ENCODE results near the gene CLK2. TPM values are rescaled to one million over a fixed set of nuclear protein-coding genes. Genes with fewer than 3 reads are reported as not detected.

CLK2 gene
- total and polyA plus RNA-seq, 5 donors, result 19.4 to 26.2 (median 21.8) TPM

DNA sequence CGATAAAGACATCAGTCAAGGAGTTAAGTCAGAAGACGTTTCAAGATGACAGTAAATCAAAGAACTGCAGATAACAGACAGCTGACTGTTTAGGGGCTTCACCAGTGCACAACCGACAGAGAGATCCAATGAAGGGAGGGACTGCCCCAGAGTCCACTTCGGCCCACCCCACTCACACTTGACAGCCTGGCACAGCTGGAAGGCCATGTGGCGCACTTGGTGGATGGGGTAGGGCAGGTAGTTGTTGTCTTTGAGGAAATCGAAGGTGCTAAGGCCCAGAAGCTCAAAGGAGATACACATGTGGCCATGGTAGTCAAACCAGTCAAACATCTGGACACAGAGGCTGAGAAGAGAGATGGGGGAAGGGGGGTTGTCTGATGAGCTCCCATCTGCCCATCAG lies 6.8 kb downstream of the CLK2 start:
- no peak for ATAC-seq
- WGBS, result 75% methylated on average over 6 of the region's 6 CpGs
- no peak for DNase-seq
- peaks cover 2% of the 10 kb centered on the region for H3K4me1 ChIP-seq (ENCODE audit: control insufficient read depth, insufficient read depth, low read length)
- no peak overlapping the region for H3K4me3 ChIP-seq (ENCODE audit: low read length)
- no peak overlapping the region for H3K27ac ChIP-seq (ENCODE audit: low read length)
- intact Hi-C loops (cut with DNase I), result loop anchor here in 1 of 4 donors (10.0 kb wide), 1 partner anchor 248 kb away; no protein-coding TSS in a partner anchor
- H3K27me3 ChIP-seq (ENCODE audit: control insufficient read depth, insufficient read depth), result no peaks in the 10 kb centered on the region
- H3K9me3 ChIP-seq (ENCODE audit: control insufficient read depth, low read length), result no peaks in the 10 kb centered on the region

DNA sequence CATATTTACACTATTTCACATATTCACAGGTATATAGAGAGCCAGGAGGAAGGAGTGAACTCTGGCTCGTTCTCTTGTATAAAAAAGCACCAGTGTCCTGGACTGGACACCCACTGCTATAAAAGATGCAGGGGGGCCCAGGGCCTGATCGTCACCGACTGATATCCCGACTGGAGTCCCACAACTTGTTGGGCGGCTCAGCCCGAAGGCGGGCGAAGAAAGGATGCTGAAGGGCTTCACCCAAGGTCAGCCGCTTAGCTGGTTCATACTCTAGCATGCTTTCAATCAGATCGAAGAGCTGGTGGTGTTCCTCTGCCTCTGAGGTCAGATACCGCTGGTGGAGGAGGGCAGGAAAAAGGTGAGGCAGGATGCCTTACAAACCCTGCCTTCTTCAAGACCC lies 10.2 kb downstream of the CLK2 start:
- peak overlapping the region; percentile 34 for H3K27ac ChIP-seq (ENCODE audit: low read length)
- ATAC-seq (no peak), DNase-seq (no peak)
- no peaks in the 10 kb centered on the region for H3K9me3 ChIP-seq (ENCODE audit: control insufficient read depth, low read length)
- no peaks in the 10 kb centered on the region for H3K27me3 ChIP-seq (ENCODE audit: control insufficient read depth, insufficient read depth)
- 87% methylated on average over 11 of the region's 11 CpGs for WGBS
- intact Hi-C loops (cut with DNase I), result loop anchor here in 1 of 4 donors (10.0 kb wide), 1 partner anchor 252 kb away; no protein-coding TSS in a partner anchor
- no peak overlapping the region for H3K4me3 ChIP-seq (ENCODE audit: low read length)
- peaks cover 7% of the 10 kb centered on the region for H3K4me1 ChIP-seq (ENCODE audit: control insufficient read depth, insufficient read depth, low read length)

DNA sequence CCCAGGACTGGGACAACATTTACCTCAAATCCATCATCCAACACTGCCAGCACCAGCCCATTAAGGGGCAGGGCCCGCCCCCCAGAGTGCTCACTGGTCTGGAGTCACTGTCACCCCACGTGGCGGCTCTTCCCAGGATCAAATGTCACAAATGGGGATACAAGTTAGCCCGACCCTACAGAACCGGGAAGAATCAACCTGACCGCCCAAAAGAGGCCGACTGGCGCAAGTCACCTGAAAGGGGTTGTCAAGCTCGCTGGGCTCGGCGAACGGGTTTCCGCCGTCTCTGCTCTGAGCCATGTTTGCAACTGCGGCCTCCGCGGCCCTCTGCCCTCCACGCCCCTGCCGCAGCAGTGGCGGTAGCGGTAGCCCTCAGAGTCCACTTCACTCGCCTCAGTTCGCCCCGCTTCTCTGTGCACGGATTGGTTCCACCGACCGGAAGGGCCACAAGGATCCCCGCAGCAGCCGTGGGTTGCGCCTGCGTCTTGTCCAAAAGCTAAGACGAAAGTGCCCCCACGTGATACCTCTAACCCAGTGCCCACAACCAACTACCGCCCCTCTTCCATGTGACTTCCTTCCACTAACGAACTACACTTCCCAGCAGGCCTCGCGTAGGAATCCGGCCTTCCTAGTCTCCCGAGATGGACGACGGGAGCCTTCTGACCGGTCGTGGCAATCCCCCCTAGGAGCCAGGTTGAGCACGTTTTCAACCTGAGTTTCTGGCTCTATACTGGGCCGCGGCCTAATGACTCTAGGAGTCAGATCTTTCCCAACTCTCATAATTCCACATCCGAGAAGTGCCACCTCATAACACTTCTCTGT lies 11.2 kb downstream of the CLK2 start, which contains the start of gene SCAMP3:
Gene SCAMP3, minus strand, starts transcription at position 509 of the 822 bp plus-strand sequence. Its CDS starts 209 bp downstream, at position 300.
- intact Hi-C loops (cut with DNase I), result loop anchor here in 1 of 4 donors (10.0 kb wide), 1 partner anchor 253 kb away; no protein-coding TSS in a partner anchor
- Histone ChIP-seq H3K27ac (ENCODE audit: low read length) (peak within 1 kb of the TSS; percentile 69), H3K27me3 (ENCODE audit: control insufficient read depth, insufficient read depth) (no peaks in the 10 kb centered on the region), H3K4me3 (ENCODE audit: low read length) (peak within 1 kb of the TSS; percentile 76), H3K9me3 (ENCODE audit: control insufficient read depth, low read length) (no peaks in the 10 kb centered on the region), H3K4me1 (ENCODE audit: control insufficient read depth, insufficient read depth, low read length) (peaks cover 7% of the 10 kb centered on the region)
- DNase-seq, result peak; percentile 95 to 97 (median 96)
- ATAC-seq, result peak; percentile 98
- WGBS, result under 1% methylated on average over 47 of the region's 47 CpGs

DNA sequence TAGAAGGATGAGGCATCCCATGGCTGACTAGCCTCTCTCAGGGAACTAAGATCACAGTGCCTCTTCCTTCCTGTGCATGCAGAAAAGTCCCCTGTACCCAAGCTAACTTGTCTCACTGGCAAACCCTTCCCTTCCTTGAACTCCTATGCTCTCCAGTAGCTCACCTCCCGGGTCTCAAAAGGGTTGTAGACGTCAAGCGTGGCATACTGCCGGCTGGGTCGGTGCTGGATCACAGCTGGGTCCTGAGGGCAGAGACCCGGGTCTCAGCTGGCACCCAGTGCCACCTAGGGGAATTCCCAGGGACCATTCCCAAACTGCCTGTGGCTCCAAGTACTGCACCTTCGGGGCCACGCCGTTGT lies 11.8 kb downstream of the CLK2 start:
- H3K27me3 ChIP-seq (ENCODE audit: control insufficient read depth, insufficient read depth), result no peaks in the 10 kb centered on the region
- intact Hi-C loops (cut with DNase I), result loop anchor here in 1 of 4 donors (10.0 kb wide), 1 partner anchor 253 kb away; no protein-coding TSS in a partner anchor
- WGBS, result under 1% methylated on average over 9 of the region's 9 CpGs
- peaks cover 7% of the 10 kb centered on the region for H3K4me1 ChIP-seq (ENCODE audit: control insufficient read depth, insufficient read depth, low read length)
- no peaks in the 10 kb centered on the region for H3K9me3 ChIP-seq (ENCODE audit: control insufficient read depth, low read length)
- peak overlapping the region; percentile 76 for H3K4me3 ChIP-seq (ENCODE audit: low read length)
- peak overlapping the region; percentile 69 for H3K27ac ChIP-seq (ENCODE audit: low read length)
- ATAC-seq (peak in 1 of 2 donors; percentile 1), DNase-seq (peak in 2 of 3 donors; percentile 63 to 69)

DNA sequence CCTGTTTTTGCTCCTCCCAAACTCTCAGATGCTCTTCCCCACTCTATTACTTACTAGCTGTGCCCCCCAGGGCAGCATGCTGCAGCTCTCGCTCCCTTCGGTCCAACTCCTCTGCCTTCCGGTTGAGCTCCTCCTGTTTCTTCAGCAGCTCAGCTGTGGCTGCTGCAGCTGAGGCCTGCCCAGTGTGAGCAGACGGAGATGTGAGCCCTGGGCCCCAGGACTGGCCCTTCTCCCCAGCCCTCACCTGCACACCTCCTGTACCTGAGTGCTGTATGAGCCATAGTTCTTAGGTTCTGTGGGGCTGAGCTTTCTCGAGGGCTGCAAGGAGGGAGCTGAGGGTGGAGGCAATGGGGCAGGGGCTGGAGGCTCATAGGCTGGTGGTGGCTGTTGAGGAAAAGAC lies 13.0 kb downstream of the CLK2 start:
- Histone ChIP-seq H3K4me1 (ENCODE audit: control insufficient read depth, insufficient read depth, low read length) (peaks cover 7% of the 10 kb centered on the region), H3K9me3 (ENCODE audit: control insufficient read depth, low read length) (no peaks in the 10 kb centered on the region), H3K4me3 (ENCODE audit: low read length) (no peak overlapping the region), H3K27me3 (ENCODE audit: control insufficient read depth, insufficient read depth) (no peaks in the 10 kb centered on the region), H3K27ac (ENCODE audit: low read length) (no peak overlapping the region)
- intact Hi-C loops (cut with DNase I), result loop anchor here in 1 of 4 donors (10.0 kb wide), 1 partner anchor 255 kb away; no protein-coding TSS in a partner anchor
- DNase-seq (no peak), ATAC-seq (no peak)
- 92% methylated on average over 5 of the region's 5 CpGs for WGBS

DNA sequence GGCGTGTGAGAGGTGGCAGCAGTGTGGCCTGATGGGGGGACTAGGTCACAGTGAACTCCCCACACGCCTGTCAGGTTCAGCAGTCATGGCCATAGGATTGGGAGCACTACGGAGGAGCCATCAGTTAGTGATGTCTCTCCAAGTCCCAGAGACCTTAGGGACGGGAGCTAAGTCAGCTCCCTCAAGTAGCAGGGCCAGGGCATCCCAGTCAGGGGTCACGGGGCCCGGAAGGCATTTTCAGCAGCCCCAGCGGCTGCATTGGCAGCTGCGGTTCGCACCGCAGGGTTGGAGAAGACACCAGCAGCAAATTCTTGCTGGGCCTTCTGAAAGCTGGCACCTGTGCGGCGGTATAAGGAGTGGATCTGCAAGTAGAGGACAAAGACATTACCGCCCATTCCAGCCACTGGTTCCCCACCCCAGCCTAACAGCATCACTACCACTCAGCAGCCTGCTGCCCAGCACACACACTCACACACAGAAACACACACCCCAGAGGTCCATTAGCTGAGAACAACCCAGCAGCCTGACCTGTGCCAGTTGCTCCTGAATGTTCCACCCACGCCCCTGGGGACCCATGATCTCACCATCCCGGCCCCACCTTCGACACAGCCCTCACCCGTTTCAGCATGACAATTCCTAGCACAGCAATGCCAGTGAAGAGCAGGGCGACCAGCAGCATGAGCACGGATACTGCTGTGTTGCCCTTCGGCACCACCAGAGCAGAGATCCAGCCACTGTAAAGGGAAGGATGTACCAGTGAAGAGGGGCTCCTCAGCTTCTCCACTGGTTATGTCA lies 17.0 kb downstream of the CLK2 start:
- WGBS, result 76% methylated on average over 20 of the region's 20 CpGs
- DNase-seq (peak in 2 of 3 donors; percentile 24 to 61), ATAC-seq (peak in 1 of 2 donors; percentile 6)
- Histone ChIP-seq H3K4me1 (ENCODE audit: control insufficient read depth, insufficient read depth, low read length) (peaks cover 9% of the 10 kb centered on the region), H3K27me3 (ENCODE audit: control insufficient read depth, insufficient read depth) (no peaks in the 10 kb centered on the region), H3K27ac (ENCODE audit: low read length) (peak overlapping the region; percentile 82), H3K4me3 (ENCODE audit: low read length) (peak overlapping the region; percentile 67), H3K9me3 (ENCODE audit: control insufficient read depth, low read length) (no peaks in the 10 kb centered on the region)
- intact Hi-C loops (cut with DNase I), result loop anchor here in 2 of 4 donors (5.0 to 10.0 kb wide), 2 partner anchors 66 to 339 kb away; partner anchors contain the start of gene RUSC1 (in 1 of the 2)

DNA sequence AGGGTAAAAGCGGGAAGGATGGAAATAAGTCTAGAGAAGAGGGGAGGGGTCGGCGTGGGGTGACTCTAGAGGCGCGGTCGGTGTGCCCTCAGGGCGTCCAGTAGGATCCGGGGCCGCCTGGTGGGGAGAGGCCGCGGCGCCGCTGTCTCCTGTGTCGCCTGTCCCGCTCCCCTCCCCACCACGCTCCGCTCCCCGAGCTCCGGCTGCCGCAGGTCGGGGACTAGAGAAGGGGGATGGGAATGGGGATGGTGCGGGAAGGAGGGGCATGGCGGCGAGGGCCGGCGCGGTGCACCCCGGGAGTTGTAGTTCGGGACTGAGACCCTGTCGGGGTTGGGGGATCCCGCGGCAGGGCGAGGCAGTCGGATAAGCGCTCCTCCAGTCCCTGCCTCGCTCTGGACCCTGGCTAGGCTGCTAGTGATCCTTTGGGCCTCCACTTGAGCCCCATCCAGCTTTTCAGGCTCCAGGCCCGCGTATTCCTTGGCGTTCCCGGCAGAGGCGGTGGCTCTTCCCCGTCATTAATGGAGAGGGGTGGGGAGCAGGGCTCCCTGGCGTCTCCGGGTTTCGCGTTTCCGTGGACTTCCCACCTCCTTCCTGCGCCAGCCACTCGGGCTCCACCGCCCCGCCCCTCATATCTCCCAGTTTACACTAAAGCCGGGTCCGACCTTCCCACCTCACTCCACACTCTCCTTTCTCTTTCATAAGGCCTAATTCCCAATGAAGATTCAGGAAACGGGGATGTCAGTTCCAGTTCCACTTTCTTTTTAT lies 17.9 kb downstream of the CLK2 start, which contains the start of gene ENTREP3:
Gene ENTREP3, minus strand, starts transcription at position 241 of the 765 bp plus-strand sequence. CDS start 606 bp downstream, outside the sequence.
- Histone ChIP-seq H3K27me3 (ENCODE audit: control insufficient read depth, insufficient read depth) (no peaks in the 10 kb centered on the region), H3K4me1 (ENCODE audit: control insufficient read depth, insufficient read depth, low read length) (peaks cover 9% of the 10 kb centered on the region), H3K27ac (ENCODE audit: low read length) (peak within 1 kb of the TSS; percentile 82), H3K4me3 (ENCODE audit: low read length) (peak within 1 kb of the TSS; percentile 67), H3K9me3 (ENCODE audit: control insufficient read depth, low read length) (no peaks in the 10 kb centered on the region)
- DNase-seq, result peak; percentile 90 to 96 (median 95)
- 1% methylated on average over 54 of the region's 54 CpGs for WGBS
- intact Hi-C loops (cut with DNase I), result loop anchor here in 2 of 4 donors (5.0 to 10.0 kb wide), 2 partner anchors 67 to 339 kb away; partner anchors contain the start of gene RUSC1 (in 1 of the 2)
- peak; percentile 91 to 93 for ATAC-seq

DNA sequence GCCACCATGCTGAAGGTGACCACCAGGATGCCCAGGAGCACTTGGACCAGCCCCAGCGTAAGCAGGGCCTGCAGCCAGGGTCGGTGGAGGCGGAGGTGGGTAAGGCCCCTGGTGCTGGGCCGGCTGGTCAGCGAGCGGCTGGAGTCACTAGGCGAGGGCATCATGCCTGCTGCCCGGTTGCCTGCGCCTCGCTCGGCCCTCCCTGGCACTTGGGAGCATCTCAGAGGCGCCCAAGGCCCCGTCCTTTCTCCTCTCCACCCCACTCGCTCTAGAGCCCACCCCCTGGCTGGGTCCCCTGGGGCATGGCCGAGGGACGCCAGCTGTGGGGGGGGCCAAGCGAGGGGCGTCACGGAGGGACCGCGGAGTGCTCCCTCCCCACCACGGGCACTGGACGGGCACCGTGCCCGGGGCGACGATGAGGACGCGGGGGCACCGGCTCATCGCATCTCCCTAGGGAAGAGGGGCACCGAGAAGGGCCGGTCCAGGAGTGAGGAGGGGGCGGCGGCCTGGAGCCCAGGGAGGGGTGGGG lies 18.5 kb downstream of the CLK2 start:
- H3K4me3 ChIP-seq (ENCODE audit: low read length), result peak overlapping the region; percentile 67
- H3K27ac ChIP-seq (ENCODE audit: low read length), result peak overlapping the region; percentile 82
- ATAC-seq (peak; percentile 14 to 26), DNase-seq (peak in 2 of 3 donors; percentile 59 to 83)
- intact Hi-C loops (cut with DNase I), result loop anchor here in 3 of 4 donors (5.0 to 10.0 kb wide), 3 partner anchors 68 to 340 kb away; partner anchors contain the start of gene RUSC1 (in 3 of the 3)
- H3K9me3 ChIP-seq (ENCODE audit: control insufficient read depth, low read length), result no peaks in the 10 kb centered on the region
- peaks cover 9% of the 10 kb centered on the region for H3K4me1 ChIP-seq (ENCODE audit: control insufficient read depth, insufficient read depth, low read length)
- WGBS, result 1% methylated on average over 35 of the region's 35 CpGs
- H3K27me3 ChIP-seq (ENCODE audit: control insufficient read depth, insufficient read depth), result no peaks in the 10 kb centered on the region

DNA sequence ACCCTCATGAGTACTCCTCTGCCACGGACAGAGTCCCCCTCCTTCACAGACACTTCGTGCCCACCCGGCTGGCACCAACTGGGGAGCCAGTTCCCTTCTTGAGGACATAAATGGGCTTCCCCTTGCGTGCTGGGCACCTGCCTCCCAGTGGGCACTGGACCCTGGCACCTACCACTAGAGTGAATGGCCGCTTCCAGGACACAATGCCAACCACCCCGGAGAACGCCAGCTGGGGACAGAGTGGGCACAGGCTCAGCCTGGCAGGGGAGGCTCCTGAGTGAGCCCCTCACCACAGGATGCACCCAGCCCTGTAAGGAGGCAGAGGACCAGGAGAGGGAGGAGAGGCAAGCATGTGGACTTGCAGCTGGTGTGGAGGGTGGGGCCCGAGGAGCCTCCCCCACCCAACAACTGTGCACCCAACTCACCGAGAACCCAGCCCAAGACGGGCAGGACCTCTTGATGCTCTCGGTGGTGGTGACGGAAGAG lies 19.0 kb downstream of the CLK2 start:
- Histone ChIP-seq H3K9me3 (ENCODE audit: control insufficient read depth, low read length) (no peaks in the 10 kb centered on the region), H3K4me3 (ENCODE audit: low read length) (peak overlapping the region; percentile 67), H3K27ac (ENCODE audit: low read length) (peak overlapping the region; percentile 82), H3K27me3 (ENCODE audit: control insufficient read depth, insufficient read depth) (no peaks in the 10 kb centered on the region), H3K4me1 (ENCODE audit: control insufficient read depth, insufficient read depth, low read length) (peaks cover 9% of the 10 kb centered on the region)
- DNase-seq (peak in 2 of 3 donors; percentile 55 to 57), ATAC-seq (peak in 1 of 2 donors; percentile 0)
- intact Hi-C loops (cut with DNase I), result loop anchor here in 2 of 4 donors (5.0 to 10.0 kb wide), 3 partner anchors 68 to 341 kb away; partner anchors contain the start of gene RUSC1 (in 2 of the 2)
- WGBS, result 31% methylated on average over 12 of the region's 12 CpGs

All from right cardiac atrium (tissue), 5 donors.